H1 (cell line): Measurements from ENCODE around the gene LAMA4. TPM values are rescaled to one million over a fixed set of nuclear protein-coding genes. Genes with fewer than 3 reads are reported as not detected.

Source experiments
- CTCF ChIA-PET: fragments of 300-600 bp; sonication (Branson Sonifier 250); formaldehyde crosslinking; loops from one replicate; lab custom pipeline; 2021; ENCODE audit not compliant: partially characterized antibody; lab: Charles Lee
- POLR2A ChIA-PET: fragments of 300-600 bp; sonication (Branson Sonifier 250); formaldehyde crosslinking; loops from one replicate; lab custom pipeline; 2021; ENCODE audit warnings: inconsistent platforms; ENCODE audit not compliant: partially characterized antibody; lab: Charles Lee
- DNase-seq, 2 experiments: peaks; one replicate each; pipeline versions ENCODE4 v3.0.0 to v3.0.0-alpha.2; 2010 to 2022; ENCODE audit warnings: low spot score in 2 of 2, low read depth in 1 of 2, mixed read lengths in 1 of 2
- FAIRE-seq: peaks from 2 replicates; lab custom pipeline; 2011; peaks lifted over from hg19 to GRCh38; lab: Jason Lieb, UNC
- H2AFZ ChIP-seq: 2 replicates; pipeline ENCODE4 v1.8.1; 2012; ENCODE audit warnings: low read length, inconsistent platforms
- H2AK5ac ChIP-seq: 2 replicates; pipeline ENCODE4 v1.6.1; 2013; ENCODE audit warnings: low read depth, low read length
- H2BK120ac ChIP-seq: replicated peaks from 2 replicates; pipeline ENCODE3; 2013; ENCODE audit warnings: low read depth, low read length, inconsistent platforms
- H2BK12ac ChIP-seq: 2 replicates; pipeline ENCODE4 v1.6.1; 2013; ENCODE audit warnings: low read depth, low read length
- H2BK15ac ChIP-seq: 2 replicates; pipeline ENCODE4 v1.6.1; 2013; ENCODE audit warnings: low read length
- H2BK20ac ChIP-seq: 2 replicates; pipeline ENCODE4 v1.6.1; 2013; ENCODE audit warnings: low read length
- H2BK5ac ChIP-seq: 2 replicates; pipeline ENCODE4 v1.6.1; 2013; ENCODE audit warnings: low read depth, low read length
- H3K14ac ChIP-seq: 2 replicates; pipeline ENCODE4 v1.6.1; 2013; ENCODE audit warnings: inconsistent platforms; ENCODE audit not compliant: insufficient read length
- H3K18ac ChIP-seq: 2 replicates; pipeline ENCODE4 v1.6.1; 2013; ENCODE audit warnings: low read length; ENCODE audit errors: extremely low read depth
- H3K23ac ChIP-seq: 2 replicates; pipeline ENCODE4 v1.6.1; 2013; ENCODE audit warnings: inconsistent platforms; ENCODE audit not compliant: insufficient read length
- H3K23me2 ChIP-seq: 2 replicates; pipeline ENCODE4 v1.6.1; 2013; ENCODE audit warnings: low read depth, low read length
- H3K27ac ChIP-seq: 2 replicates; pipeline ENCODE4 v1.6.1; 2011; ENCODE audit warnings: low read depth, low read length, inconsistent platforms
- H3K27me3 ChIP-seq, 4 experiments: replicated peaks in 1 of 4; 1 replicate in 1 of 4; 2 replicates in 3 of 4; pipeline versions ENCODE4 v1.6.1 to v1.8.1; 2011 to 2013; ENCODE audit warnings: low read length in 3 of 4, mild to moderate bottlenecking in 3 of 4, inconsistent platforms in 2 of 4, mixed read lengths in 2 of 4, moderate library complexity in 1 of 4; ENCODE audit not compliant: control insufficient read depth in 3 of 4, insufficient read depth in 3 of 4; ENCODE audit errors: extremely low read depth in 1 of 4
- H3K36me3 ChIP-seq, 4 experiments: 2 replicates each; pipeline versions ENCODE4 v1.6.1 to v1.8.1; 2011 to 2013; ENCODE audit warnings: mild to moderate bottlenecking in 4 of 4, low read length in 3 of 4, moderate library complexity in 2 of 4, control low read depth in 1 of 4, inconsistent platforms in 1 of 4; ENCODE audit not compliant: insufficient read depth in 4 of 4, control insufficient read depth in 2 of 4
- H3K4ac ChIP-seq: replicated peaks from 2 replicates; pipeline ENCODE3; 2013; ENCODE audit warnings: low read length, low read depth, mixed read lengths, inconsistent platforms; ENCODE audit not compliant: insufficient read length
- H3K4me1 ChIP-seq, 4 experiments: replicated peaks in 1 of 4; 1 replicate in 1 of 4; 2 replicates in 3 of 4; pipeline versions ENCODE4 v1.6.1 to v1.8.1; 2011 to 2013; ENCODE audit warnings: low read length in 3 of 4, inconsistent platforms in 2 of 4, mixed read lengths in 1 of 4; ENCODE audit not compliant: insufficient read depth in 4 of 4, control insufficient read depth in 3 of 4
- H3K4me2 ChIP-seq, 2 experiments: 2 replicates each; pipeline versions ENCODE4 v1.6.1 to v1.8.1; 2011 to 2013; ENCODE audit warnings: low read depth in 2 of 2, low read length in 2 of 2, control low read depth in 1 of 2, inconsistent platforms in 1 of 2, mild to moderate bottlenecking in 1 of 2; ENCODE audit not compliant: insufficient read depth in 1 of 2
- H3K4me3 ChIP-seq, 4 experiments: fragments of 200-600, 300-600 bp in 1 of 4; sonication (generic), shearing (Covaris generic), sonication (Bioruptor Twin) in 1 of 4; 2 replicates each; pipeline versions ENCODE4 v1.5.1 to v1.8.1; 2011 to 2016; ENCODE audit warnings: low read length in 4 of 4, low read depth in 3 of 4, control low read depth in 2 of 4, inconsistent platforms in 2 of 4, mild to moderate bottlenecking in 2 of 4, mixed read lengths in 1 of 4, moderate library complexity in 1 of 4; ENCODE audit not compliant: insufficient read depth in 2 of 4; ENCODE audit errors: extremely low read depth in 1 of 4
- H3K56ac ChIP-seq: replicated peaks from 2 replicates; pipeline ENCODE3; 2013; ENCODE audit warnings: low read depth, mild to moderate bottlenecking, mixed read lengths, low read length, inconsistent platforms; ENCODE audit not compliant: insufficient read length
- H3K79me1 ChIP-seq: 2 replicates; pipeline ENCODE4 v1.6.1; 2013; ENCODE audit warnings: low read depth, low read length, control low read depth
- H3K79me2 ChIP-seq, 2 experiments: 2 replicates each; pipeline versions ENCODE4 v1.6.1 to v1.8.1; 2012 to 2013; ENCODE audit warnings: low read length in 2 of 2, mild to moderate bottlenecking in 2 of 2, inconsistent platforms in 1 of 2; ENCODE audit not compliant: insufficient read depth in 2 of 2, control insufficient read depth in 1 of 2
- H3K9ac ChIP-seq, 4 experiments: replicated peaks in 1 of 4; 1 replicate in 1 of 4; 2 replicates in 3 of 4; pipeline versions ENCODE4 v1.6.1 to v1.8.1; 2011 to 2013; ENCODE audit warnings: low read depth in 3 of 4, low read length in 3 of 4, control low read depth in 2 of 4, mild to moderate bottlenecking in 2 of 4, moderate library complexity in 2 of 4, inconsistent platforms in 1 of 4; ENCODE audit errors: extremely low read depth in 1 of 4
- H3K9me3 ChIP-seq, 2 experiments: 2 replicates each; pipeline versions ENCODE4 v1.6.1 to v1.8.1; 2012 to 2013; ENCODE audit warnings: mild to moderate bottlenecking in 2 of 2, moderate library complexity in 2 of 2, control low read depth in 1 of 2, inconsistent platforms in 1 of 2, low read depth in 1 of 2, low read length in 1 of 2, mixed read lengths in 1 of 2; ENCODE audit not compliant: insufficient read depth in 2 of 2
- H4K20me1 ChIP-seq, 2 experiments: replicated peaks in 1 of 2; 2 replicates each; pipeline versions ENCODE3 to v1.8.1; 2011 to 2013; ENCODE audit warnings: inconsistent platforms in 2 of 2, low read length in 2 of 2, mild to moderate bottlenecking in 1 of 2; ENCODE audit not compliant: insufficient read depth in 2 of 2, control insufficient read depth in 1 of 2
- H4K5ac ChIP-seq: 2 replicates; pipeline ENCODE4 v1.6.1; 2013; ENCODE audit warnings: low read length, low read depth, mixed read lengths, inconsistent platforms; ENCODE audit not compliant: insufficient read length
- H4K8ac ChIP-seq: 2 replicates; pipeline ENCODE4 v1.8.0; 2013; ENCODE audit warnings: mild to moderate bottlenecking, moderate library complexity, low read length, inconsistent platforms; ENCODE audit not compliant: insufficient read depth; ENCODE audit errors: extremely low read depth
- H4K91ac ChIP-seq: replicated peaks from 2 replicates; pipeline ENCODE3; 2013; ENCODE audit warnings: low read length, mixed read lengths, inconsistent platforms; ENCODE audit not compliant: insufficient read length
- KDM5A ChIP-seq: fragments of 200-600 bp; IDR thresholded peaks from 2 replicates; pipeline ENCODE4 v1.7.1; 2012; ENCODE audit warnings: mild to moderate bottlenecking, low read length, inconsistent platforms, mixed read lengths
- MAX ChIP-seq: IDR thresholded peaks from 2 replicates; pipeline ENCODE4 v1.6.1; 2012; ENCODE audit warnings: inconsistent platforms
- SP4 ChIP-seq: IDR thresholded peaks from 2 replicates; pipeline ENCODE4 v1.6.1; 2012; ENCODE audit warnings: low read length, inconsistent platforms
- WGBS, 2 experiments: shearing (Covaris generic) in 1 of 2; methylation state at CpG; one replicate each; pipeline versions ENCODE4 v1.1.6 to v1.1.7; 2013 to 2015; ENCODE audit warnings: low lambda C conversion rate in 2 of 2, mixed read lengths in 2 of 2, inconsistent platforms in 1 of 2, low coverage in 1 of 2, missing lambda C conversion rate in 1 of 2; ENCODE audit not compliant: insufficient replicate concordance in 2 of 2, insufficient coverage in 1 of 2, insufficient read length in 1 of 2; ENCODE audit errors: extremely low coverage in 1 of 2, missing lambda C conversion rate in 1 of 2; 5-methylcytosine and 5-hydroxymethylcytosine counted together
- polyA plus RNA-seq, 7 experiments: library from polyadenylated mRNA; depleted of rRNA in 3 of 7; stranded (reverse) in 5 of 7; unstranded in 2 of 7; fragments of >200 nt in 5 of 7; fragments of 200-250 nt in 2 of 7; gene quantifications; 1 replicate in 5 of 7; 2 replicates in 1 of 7; 4 replicates in 1 of 7; pipeline versions ENCODE4 v1.2.1 to v1.2.3, GENCODE V29; 2011 to 2013; ENCODE audit warnings: missing spikeins in 2 of 7, mixed read lengths in 2 of 7
- total RNA-seq: library from RNA; stranded (reverse); fragmentation: NEBNext Ultra II Directional; extraction: Animal tissue kit (Norgen Biotek cat#: 25700); gene quantifications from 2 replicates; pipeline ENCODE4 v1.2.1, GENCODE V29; 2021

Gene LAMA4
- total and polyA plus RNA-seq, 2 of the 8 experiments (the other 6 are each of a cell fraction or from before 2014, with no cell fraction given), result 0.95 to 1.5 TPM

GRCh38 chr6:112100561-112100960, 153.8 kb downstream of the LAMA4 start:
- H2AFZ ChIP-seq, result no peak overlapping the region
- no peaks in the 10 kb centered on the region for H3K36me3 ChIP-seq
- no peak overlapping the region for H3K18ac ChIP-seq
- no peaks in the 10 kb centered on the region for H3K79me1 ChIP-seq
- H4K91ac ChIP-seq, result no peak overlapping the region
- no peak overlapping the region for H3K4ac ChIP-seq
- DNase-seq, result peak in 1 of 2 experiments; percentile 21
- no peak overlapping the region for H2BK15ac ChIP-seq
- FAIRE-seq, result no peak
- POLR2A ChIA-PET, result interaction anchor here (1.7 kb wide), 1 partner anchor 13 kb away, joined by 5 read pairs; the partner anchor contains the start of genes FAM229B and TUBE1
- H3K27me3 ChIP-seq, result no peaks in the 10 kb centered on the region
- peaks cover 0 to 8% (median 3%) of the 10 kb centered on the region in 4 experiments; a peak in 1 of 7 replicates for H3K4me1 ChIP-seq
- 48% methylated on average over 4 of the region's 4 CpGs; no CpG with 5 or more reads in 1 of the 2 experiments for WGBS, 2 experiments
- peak overlapping the region; percentile 16 to 17; a peak in 1 of 4 replicates for H3K4me2 ChIP-seq
- no peak overlapping the region for H3K23ac ChIP-seq
- no peak overlapping the region for H3K56ac ChIP-seq
- H3K9me3 ChIP-seq, result no peaks in the 10 kb centered on the region; a peak in 1 of 4 replicates
- H3K4me3 ChIP-seq, result no peak overlapping the region
- H3K23me2 ChIP-seq, result no peaks in the 10 kb centered on the region
- no peak overlapping the region for H2BK12ac ChIP-seq
- H4K8ac ChIP-seq, result no peak overlapping the region
- H2BK120ac ChIP-seq, result no peak overlapping the region
- H4K20me1 ChIP-seq, result no peaks in the 10 kb centered on the region
- no peak for TF ChIP-seq SP4
- TF ChIP-seq MAX, result 0 out of 2 replicates have a peak, but pooled peaks have one; percentile 31
- TF ChIP-seq KDM5A, result no peak
- TF ChIP-seq, all 59 proteins: peak for 1
- no peak overlapping the region for H3K27ac ChIP-seq
- no peaks in the 10 kb centered on the region for H3K79me2 ChIP-seq
- CTCF ChIA-PET, result interaction anchor here (0.8 to 1.0 kb wide), 3 partner anchors 9 to 18 kb away, joined by 3 read pairs; no protein-coding TSS in a partner anchor
- H2AK5ac ChIP-seq, result no peak overlapping the region
- H2BK5ac ChIP-seq, result no peak overlapping the region; the same call in 1 of the 2 replicates
- no peak overlapping the region for H4K5ac ChIP-seq
- H3K9ac ChIP-seq, result no peak overlapping the region
- no peak overlapping the region for H2BK20ac ChIP-seq
- H3K14ac ChIP-seq, result no peak overlapping the region
